Activated CD4-positive, alpha-beta T cell treated with anti-CD3 and anti-CD28 coated beads, Interleukin-2, Interleukin-6, amounts not matched to agents 100 ng/mL and 50 ng/mL, durations not matched to agents 16 hours and 8 hours (primary cell): Measurements from ENCODE around the gene UQCRC2.
"Not testable (repeated sequence)": the region's sequence is repeated elsewhere in the genome, so short reads cannot be mapped to it uniquely, and the experiment has no call there.

ENCODE experiments used
- DNase-seq: peaks from one replicate; pipeline ENCODE4 v3.0.0-alpha.2; 2020

The UQCRC2 gene

GRCh38 chr16:22012241-22012640 lies 59.1 kb downstream of the UQCRC2 start:
- DNase-seq: no peak

- no peak for DNase-seq
Measured at GRCh38 chr16:22013486-22013885, 60.3 kb downstream of the UQCRC2 start.

- no peak for DNase-seq
Measured at GRCh38 chr16:22014271-22014873, 61.2 kb downstream of the UQCRC2 start.

GRCh38 chr16:22016927-22017326 lies 63.8 kb downstream of the UQCRC2 start:
- no peak for DNase-seq

GRCh38 chr16:22018559-22018958 lies 65.4 kb downstream of the UQCRC2 start:
- no peak for DNase-seq

DNA sequence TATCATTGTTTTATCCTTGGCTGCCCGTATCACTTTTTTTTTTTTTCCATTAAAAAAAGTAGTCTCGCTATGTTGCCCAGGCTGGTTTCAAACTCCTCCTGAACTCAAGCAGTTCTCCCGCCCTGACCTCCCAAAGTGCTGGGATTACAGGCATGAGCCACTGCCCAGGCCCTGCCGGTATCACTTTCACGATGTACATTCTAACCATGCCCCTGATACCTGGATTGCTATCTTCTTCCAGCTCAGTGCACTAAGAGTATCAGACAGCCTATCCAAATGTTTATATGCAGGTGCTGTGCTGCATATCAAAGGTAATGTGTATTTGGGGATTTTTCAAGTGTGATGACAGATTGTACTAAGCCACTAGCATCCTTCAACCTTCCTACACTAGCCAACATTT lies 69.0 kb downstream of the UQCRC2 start:
- DNase-seq: no peak

GRCh38 chr16:22023505-22023904 lies 70.3 kb downstream of the UQCRC2 start:
- DNase-seq: no peak

GRCh38 chr16:22024785-22025184 lies 71.6 kb downstream of the UQCRC2 start:
- not testable (repeated sequence) for DNase-seq

DNA sequence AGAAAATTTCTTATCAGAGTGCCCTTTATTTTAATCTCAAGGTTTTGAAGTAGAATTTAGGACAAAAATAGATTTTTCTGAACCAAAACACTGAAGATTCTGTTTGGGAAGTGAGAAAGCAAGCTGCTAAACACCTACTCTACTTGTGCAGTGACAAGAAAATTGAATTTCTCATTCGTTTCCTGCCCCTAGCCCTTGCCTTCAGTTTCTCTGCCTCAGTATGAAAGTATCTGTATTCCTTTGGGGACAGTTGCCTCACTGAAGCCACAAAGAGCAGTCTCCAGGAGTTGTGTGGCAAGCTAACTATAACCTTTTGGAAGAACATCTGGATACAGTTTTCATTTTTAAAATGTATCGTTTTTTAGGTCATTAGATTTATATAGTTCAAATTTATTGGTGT lies 74.5 kb downstream of the UQCRC2 start:
- no peak for DNase-seq

DNA sequence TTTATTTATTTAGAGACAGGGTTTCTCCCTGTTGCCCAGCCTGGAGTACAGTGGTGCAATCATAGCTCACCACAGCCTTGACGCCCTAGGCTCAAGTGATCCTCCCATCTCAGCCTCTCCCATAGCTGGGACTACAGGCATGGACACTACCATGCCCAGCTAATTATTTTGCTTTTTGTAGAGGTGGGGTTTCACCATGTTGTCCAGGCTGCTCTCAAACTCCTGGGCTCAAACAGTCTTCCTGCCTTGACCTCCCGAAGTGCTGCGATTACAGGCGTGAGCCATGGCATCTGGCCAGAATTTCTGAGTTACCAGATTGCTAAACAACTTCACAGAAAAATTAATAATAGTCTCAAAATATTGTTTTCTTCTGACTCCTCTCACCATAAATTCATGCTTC lies 76.5 kb downstream of the UQCRC2 start:
- no peak for DNase-seq

DNA sequence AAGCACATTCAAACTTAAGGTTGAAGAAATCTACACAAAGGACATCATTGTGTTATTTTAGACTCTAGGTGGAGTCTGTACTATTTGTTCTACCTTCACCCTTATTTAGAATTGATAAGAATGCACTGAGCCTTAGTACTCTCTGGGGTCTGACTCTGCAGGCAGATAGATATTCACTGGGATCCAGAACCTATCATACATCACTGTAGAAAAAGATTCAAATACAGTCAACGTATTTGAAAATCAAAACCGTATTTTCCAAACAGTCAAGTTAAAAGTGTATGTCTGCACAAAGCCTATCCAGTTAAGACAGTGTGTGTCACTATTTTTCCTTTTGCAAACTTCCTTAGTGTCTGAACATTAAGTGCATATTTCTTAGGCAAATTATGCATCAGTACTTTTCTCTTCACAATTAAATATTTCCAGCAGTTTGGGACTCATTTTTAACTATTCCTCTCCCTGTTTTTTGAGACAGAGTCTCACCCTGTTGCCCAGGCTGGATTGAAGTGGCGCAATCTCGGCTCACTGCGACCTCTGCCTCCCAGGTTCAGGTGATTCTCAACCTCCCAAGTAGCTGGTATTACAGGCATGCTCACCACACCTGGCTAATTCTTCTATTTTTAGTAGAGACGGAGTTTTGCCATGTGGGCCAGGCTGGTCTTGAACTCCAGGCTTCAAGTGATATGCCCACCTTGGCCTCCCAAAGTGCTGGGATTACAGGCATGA lies 77.1 kb downstream of the UQCRC2 start:
- DNase-seq: no peak

DNA sequence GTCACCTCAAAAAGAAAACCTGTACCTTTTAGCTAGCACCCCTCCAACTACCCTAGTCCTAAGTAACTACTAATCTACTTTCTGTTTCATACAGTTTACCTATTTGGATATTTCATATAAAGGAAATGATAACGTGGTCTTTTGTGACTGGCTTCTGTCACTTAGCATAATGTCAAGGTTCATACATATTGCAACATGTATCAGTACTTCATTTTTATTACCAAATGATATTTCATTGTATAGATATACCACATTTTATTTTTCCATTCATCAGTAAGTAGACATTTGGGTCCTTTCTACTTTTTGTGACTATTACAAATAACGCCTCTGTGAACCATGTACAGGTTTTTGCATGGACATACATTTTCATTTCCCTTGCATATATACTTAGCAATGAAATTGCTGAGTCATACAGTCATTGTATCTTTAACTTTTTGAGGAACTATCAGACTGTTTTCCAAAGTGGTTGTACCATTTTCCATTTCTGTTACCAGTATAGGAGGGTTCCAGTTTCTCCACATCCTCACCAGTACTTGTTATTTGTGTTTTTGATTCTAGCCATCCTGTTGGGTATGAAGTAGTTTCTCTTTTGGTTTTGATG lies 78.4 kb downstream of the UQCRC2 start:
- no peak for DNase-seq
